ENCODE results near the gene ZBTB20.
A peak's percentile ranks its signal among the peaks of the same experiment; 100 is the strongest.

Gene ZBTB20

DNA sequence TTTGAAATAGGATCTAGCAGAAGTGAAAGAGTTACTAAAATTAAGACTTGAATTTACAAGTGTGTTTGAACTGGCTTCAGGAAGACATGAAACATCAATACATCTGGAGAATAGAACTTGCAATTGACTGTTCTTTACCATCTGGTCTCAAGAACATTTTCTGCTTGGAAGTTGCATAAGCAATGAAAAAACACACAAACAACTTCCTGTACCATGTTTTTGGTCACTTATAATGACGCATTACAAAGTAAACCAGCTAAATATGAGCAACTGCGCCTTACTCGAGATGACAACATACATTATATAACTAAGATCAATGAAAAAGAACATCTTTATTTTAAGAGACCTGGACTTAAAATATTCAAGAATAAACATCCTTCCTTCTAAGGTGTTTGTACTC is 740.8 kb downstream of the ZBTB20 start:
- DNase-seq (ENCODE audit: insufficient read length, low spot score) (no peak), FAIRE-seq (no peak)

DNA sequence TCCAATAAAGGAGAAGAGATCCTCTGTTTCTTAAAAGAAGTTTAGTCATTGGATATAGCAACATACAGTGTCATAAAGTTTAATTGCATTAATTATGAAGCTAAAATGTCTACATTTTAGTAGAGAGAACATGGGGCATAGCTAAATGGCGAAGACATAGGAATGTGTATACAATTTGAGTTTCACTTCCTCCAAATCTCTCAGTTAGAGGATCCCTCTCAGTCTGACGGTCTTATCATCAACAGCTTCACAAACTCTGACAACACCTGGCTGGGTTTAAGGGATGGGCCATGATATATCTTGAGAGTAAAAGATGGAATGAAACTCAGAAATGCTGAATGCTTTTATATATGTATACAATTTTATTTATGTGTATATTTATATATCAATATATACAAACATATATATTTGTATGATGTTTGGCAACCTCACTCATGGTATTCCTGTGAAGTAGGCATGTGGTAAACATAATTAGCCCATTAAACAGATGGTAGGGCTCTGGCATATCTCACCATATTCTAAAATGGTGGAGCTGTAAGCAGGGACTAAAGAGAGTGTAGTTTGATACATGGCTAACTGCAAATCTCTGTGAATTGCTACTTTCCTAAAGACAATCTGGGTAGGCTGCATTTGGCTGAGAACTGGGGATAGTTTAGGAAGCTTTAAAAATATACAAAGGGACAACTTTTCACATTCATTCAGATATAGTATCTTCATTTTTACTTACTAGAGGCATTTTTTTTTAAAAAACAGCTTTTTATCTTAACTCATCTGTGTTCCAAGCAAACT is 741.7 kb downstream of the ZBTB20 start:
- no peak for DNase-seq (ENCODE audit: insufficient read length, low spot score)

GRCh38 chr3:114404590-114404989 is 742.5 kb downstream of the ZBTB20 start:
- FAIRE-seq (no peak), DNase-seq (ENCODE audit: insufficient read length, low spot score) (no peak)

More for the DNA sequence above, 741.7 kb downstream of the ZBTB20 start:
- peak; percentile 26 for FAIRE-seq

GRCh38 chr3:114402838-114403237 is 744.2 kb downstream of the ZBTB20 start:
- DNase-seq (ENCODE audit: insufficient read length, low spot score) (no peak), FAIRE-seq (no peak)

DNA sequence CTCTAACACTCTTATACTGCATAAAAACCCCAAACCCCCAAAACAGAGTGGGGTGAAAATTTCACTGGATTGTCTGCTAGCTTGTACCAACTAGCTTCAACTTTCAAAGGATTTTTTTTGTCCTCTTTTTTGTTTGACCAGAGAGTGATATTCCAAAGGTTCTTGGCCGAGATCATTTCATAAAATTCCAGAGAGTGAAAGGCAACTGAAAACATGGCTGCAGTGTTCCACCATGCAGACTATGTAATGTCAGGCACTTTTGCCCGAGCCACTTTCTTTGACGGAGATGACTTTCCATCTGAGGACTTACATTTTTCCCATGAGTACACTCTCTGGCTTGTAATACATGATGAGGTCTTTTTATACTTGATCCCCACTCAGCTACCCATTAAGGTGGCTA is 745.7 kb downstream of the ZBTB20 start:
- DNase-seq (ENCODE audit: insufficient read length, low spot score) = no peak
- no peak for FAIRE-seq

- FAIRE-seq (no peak), DNase-seq (ENCODE audit: insufficient read length, low spot score) (no peak)
Observed at GRCh38 chr3:114400371-114400770, 746.7 kb downstream of the ZBTB20 start.

DNA sequence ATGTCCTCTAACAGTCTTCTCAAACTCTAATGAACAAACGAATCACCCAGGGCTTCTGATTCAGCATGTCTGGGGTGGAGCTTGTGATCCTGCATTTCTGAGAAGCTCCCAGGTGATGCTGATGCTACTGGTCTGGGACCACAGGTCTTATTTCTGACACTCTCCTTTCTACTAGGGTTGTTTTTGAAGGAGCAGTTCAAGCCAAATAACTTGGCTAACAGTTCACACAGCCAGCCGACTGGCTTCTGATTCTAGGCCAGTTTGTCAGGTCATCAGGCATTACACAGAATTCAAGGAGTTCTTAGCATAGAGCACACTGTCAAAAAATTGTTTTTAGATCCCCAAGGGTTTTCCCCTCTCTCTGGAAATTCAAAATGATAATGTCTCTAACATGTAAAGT is 752.5 kb downstream of the ZBTB20 start:
- FAIRE-seq = no peak

GRCh38 chr3:114393367-114394072 is 753.6 kb downstream of the ZBTB20 start:
- no peak for FAIRE-seq

More for the DNA sequence above, 752.5 kb downstream of the ZBTB20 start:
- DNase-seq (ENCODE audit: insufficient read length, low spot score) = no peak

GRCh38 chr3:114392831-114393230 is 754.3 kb downstream of the ZBTB20 start:
- no peak for DNase-seq (ENCODE audit: insufficient read length, low spot score)

More at GRCh38 chr3:114393367-114394072, 753.6 kb downstream of the ZBTB20 start:
- no peak for DNase-seq (ENCODE audit: insufficient read length, low spot score)

GRCh38 chr3:114389156-114389555 is 757.9 kb downstream of the ZBTB20 start:
- FAIRE-seq (no peak), DNase-seq (ENCODE audit: insufficient read length, low spot score) (no peak)

More at GRCh38 chr3:114392831-114393230, 754.3 kb downstream of the ZBTB20 start:
- FAIRE-seq = no peak

- DNase-seq (ENCODE audit: insufficient read length, low spot score) (no peak), FAIRE-seq (no peak)
Observed at GRCh38 chr3:114384558-114384903, 762.6 kb downstream of the ZBTB20 start.

GRCh38 chr3:114383875-114384557 is 763.1 kb downstream of the ZBTB20 start:
- DNase-seq (ENCODE audit: insufficient read length, low spot score) = peak; percentile 38
- FAIRE-seq = peak; percentile 76

GRCh38 chr3:114380233-114380651 is 766.8 kb downstream of the ZBTB20 start:
- FAIRE-seq = no peak

GRCh38 chr3:114379266-114379665 is 767.8 kb downstream of the ZBTB20 start:
- no peak for DNase-seq (ENCODE audit: insufficient read length, low spot score)
- FAIRE-seq = no peak

More at GRCh38 chr3:114380233-114380651, 766.8 kb downstream of the ZBTB20 start:
- DNase-seq (ENCODE audit: insufficient read length, low spot score) = no peak

GRCh38 chr3:114378760-114379159 is 768.3 kb downstream of the ZBTB20 start:
- FAIRE-seq = peak; percentile 63
- DNase-seq (ENCODE audit: insufficient read length, low spot score) = no peak

DNA sequence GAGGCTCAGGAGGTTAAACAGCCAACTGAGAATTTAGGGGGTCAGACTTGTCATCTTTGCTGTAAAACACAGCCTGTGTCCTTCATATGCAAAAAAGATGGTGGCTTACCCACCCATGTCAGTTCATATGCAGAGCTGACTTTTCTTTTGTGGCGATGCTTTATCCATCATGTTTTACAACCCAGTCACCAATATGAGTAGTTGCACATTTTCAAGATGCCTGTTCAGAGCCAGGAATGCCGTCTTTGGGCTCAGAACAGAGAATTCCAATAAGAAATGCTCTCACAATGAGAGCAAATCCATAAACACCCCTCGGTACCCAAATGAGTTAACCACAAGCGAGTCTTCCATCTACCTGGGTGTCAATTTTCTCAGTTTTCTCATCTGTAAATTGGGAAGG is 769.7 kb downstream of the ZBTB20 start:
- DNase-seq (ENCODE audit: insufficient read length, low spot score) (no peak), FAIRE-seq (no peak)

DNA sequence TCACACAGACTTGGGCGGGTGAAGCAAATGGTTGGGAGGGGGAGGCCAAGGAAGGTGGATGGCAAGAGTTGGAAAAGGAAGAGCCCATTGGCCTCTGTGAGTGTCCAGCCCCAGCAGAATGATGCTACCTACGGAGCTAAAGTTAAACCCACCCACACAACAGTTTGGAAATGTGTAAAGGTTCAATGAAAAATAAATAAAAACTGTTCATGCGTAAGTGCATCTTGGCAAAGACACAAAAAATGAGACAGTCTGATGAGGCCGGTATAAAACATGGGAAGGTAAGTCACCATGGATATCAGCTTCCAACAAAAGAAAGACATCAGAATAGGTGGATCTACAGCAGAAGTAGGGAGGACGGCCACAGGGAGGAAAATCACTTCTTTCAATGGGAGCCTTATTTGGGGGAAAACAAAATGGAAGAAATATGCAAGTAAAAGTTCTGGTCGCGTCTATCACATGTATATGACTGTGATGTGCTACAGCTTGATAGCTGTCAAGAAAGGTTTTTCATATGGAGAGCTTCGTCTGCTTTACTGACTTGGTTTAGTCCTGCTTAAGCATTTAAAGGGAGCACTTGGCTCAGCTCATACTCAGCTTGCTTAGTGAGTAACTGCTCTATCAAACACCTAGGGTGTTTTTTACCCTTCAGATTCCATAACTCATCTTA is 770.4 kb downstream of the ZBTB20 start:
- FAIRE-seq (no peak), DNase-seq (ENCODE audit: insufficient read length, low spot score) (no peak)

DNA sequence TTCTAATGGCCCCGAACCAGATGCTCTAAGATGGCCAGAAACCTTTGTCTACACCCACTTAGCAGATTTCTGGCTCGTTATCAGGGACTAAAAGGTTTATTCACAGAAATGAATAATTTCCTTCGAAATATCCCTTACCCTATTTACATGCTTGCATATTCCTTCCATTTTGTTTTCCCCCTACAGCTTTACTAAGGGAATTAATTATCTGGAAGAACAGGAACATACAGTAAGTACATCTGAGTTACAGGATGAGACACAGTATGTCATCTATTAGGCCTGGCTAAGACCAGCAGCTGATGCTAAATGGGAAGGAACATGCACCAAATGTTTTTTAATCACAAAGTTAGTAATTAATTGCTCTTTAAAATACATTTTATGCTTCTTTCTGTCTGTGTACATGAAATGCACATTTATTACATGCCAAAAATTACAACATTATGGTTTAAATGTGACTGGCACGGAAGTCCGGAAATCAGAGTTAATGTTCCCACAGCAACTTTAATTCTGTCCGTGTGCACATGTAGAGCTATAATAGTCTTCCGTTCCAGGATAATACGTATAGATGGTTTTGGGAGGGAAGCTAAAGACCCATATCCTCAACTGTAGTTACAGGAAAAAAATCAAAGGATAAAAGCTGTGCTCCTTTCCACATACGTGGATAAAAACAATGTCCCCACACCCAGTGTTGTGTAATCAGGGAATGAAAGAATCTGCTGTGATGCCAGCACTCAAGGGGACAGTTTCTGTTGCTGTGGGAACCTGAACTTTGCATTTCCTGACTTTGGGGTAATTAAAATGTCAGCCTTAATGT is 771.3 kb downstream of the ZBTB20 start:
- DNase-seq (ENCODE audit: insufficient read length, low spot score) = no peak
- no peak for FAIRE-seq

GRCh38 chr3:114374433-114374990 is 772.6 kb downstream of the ZBTB20 start:
- no peak for FAIRE-seq
- DNase-seq (ENCODE audit: insufficient read length, low spot score) = no peak
